GM12872 (cell line): ENCODE measurements around the gene NOM1.

Experiments
- TF ChIP-seq, protein P1 (sequence below): IDR thresholded peaks from 3 replicates; pipeline ENCODE4 v1.5.1; 2011; ENCODE audit warnings: low read depth, mild to moderate bottlenecking, low read length, moderate library complexity; ENCODE audit not compliant: insufficient read depth

Gene NOM1

DNA sequence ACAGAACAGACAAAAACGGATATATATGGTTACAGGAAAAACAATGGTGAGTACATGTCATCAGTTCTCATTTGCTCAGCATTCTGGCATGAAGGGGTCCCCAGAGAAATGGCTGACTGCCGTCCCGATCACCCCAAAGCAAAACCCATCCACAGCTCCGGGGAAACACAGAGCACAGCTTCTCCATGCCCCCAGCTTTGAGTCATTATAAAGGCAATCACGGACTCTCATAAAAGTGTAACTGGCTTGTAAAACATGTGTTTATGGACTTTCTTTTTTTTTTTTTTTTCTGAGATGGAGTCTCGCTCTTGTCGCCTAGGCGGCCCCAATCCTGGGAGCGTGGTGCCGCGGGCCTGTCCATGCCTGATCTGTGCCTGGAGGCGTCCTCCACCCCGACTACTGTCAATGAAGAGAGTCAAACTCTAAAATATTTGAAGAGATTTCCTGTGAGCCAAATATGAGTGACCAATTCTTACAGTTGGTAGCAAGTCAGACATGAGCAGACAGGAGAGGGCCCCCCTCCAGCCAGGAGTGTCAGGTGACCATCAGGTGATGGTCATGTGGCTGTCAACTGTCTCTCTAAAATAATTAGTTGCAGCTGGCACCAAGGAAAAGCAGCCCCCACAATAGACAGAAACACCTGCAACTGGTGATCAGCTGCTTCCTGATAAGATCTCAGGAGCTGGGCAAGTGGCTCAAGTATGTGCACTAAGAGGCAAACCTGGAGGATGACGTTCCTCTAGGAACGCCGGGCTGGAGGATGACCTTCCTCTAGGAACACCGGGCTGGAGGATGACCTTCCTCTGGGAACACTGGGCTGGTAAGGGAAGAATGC is 21.7 kb upstream of the NOM1 start:
- TF ChIP-seq, protein P1, sequence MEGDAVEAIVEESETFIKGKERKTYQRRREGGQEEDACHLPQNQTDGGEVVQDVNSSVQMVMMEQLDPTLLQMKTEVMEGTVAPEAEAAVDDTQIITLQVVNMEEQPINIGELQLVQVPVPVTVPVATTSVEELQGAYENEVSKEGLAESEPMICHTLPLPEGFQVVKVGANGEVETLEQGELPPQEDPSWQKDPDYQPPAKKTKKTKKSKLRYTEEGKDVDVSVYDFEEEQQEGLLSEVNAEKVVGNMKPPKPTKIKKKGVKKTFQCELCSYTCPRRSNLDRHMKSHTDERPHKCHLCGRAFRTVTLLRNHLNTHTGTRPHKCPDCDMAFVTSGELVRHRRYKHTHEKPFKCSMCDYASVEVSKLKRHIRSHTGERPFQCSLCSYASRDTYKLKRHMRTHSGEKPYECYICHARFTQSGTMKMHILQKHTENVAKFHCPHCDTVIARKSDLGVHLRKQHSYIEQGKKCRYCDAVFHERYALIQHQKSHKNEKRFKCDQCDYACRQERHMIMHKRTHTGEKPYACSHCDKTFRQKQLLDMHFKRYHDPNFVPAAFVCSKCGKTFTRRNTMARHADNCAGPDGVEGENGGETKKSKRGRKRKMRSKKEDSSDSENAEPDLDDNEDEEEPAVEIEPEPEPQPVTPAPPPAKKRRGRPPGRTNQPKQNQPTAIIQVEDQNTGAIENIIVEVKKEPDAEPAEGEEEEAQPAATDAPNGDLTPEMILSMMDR: no peak

DNA sequence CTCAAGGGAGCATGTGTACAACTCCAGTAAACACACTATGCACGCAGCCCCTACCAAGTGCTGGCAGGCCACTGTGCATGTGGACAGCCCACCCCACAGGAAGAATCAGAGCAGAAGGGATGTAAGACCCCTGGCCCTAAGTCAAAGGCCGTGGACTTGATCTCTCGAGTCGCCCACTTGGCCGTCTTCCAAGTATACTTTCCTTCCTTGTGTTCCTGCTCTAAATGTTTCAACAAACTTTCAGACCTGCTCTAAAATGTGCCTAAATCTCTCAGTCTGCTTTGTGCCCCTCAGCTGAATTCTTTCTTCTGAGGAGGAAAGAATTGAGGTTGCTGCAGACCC is 21.1 kb upstream of the NOM1 start:
- TF ChIP-seq, protein P1: no peak

DNA sequence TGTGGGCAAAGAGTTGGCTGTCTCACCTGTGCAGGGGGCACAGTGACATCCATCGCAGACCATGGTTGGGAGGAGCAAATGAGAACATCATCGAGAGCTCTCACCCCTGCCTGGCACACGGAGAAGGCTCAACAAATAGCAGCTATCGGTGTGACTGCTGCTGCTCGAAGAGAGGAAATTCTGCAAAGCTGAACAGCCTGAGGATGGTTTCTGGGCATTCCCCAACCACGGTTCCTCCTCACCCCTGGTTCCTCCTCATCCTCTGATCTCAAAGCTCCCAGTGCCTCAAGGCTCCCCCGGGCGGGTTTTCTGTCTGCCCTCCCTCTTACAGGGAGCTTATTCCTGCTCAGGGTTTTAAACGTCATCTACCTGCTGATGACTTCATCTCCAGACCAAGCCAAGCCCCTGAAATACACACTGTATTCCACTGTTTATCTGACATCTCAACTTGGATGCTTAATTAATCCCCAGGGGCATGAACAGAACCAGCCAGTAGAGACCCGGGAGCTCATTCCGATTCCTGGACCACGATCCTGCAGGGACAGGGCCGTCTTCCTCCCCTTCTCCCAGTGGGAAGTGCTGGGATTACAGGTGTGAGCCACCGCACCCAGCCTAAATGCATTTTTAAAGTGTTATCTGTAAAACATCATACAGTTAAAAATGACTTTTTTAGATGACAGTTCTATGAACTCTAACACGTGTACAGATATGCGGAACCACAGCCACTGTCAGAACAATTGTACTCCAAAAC is 19.5 kb upstream of the NOM1 start:
- TF ChIP-seq, protein P1: no peak

DNA sequence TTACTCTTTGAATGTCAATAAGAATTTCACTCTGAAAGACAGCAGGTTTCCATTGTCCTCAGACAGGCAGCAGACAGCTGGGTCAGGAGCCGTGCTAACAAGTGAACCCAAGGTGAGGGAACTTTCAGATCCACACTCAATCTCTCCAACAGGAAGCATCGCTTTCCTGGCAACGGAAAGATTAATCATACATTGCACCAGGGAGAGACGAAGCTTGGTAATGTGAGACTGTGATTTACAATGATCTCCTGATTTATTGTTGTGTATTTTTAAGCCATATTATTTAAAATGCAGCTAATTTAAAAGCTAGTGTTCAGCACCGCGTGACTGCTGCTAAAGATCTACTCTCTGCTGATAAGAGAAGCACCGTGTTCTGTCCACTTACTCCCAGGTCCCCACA is 17.5 kb upstream of the NOM1 start:
- TF ChIP-seq, protein P1: no peak

DNA sequence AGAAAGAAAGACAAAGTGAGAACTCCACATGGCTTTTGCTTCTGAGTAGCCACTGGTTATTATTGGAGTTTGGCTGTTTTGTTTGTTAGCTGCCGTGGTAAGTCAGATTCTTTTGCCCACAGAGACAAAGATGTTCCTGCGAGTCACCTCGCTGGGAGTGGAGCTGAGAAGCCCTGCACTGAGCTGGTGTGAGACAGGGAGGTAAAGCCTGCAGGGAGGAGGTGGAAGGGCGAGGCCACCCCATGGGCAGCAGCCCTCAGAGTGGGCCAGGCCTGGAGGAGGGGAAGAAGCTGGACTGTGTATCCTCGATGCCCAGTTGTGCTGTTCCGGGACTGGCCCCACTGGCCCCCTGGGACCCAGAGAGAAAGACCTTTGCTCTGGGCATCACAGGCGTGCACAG is 14.3 kb upstream of the NOM1 start:
- TF ChIP-seq, protein P1: no peak

DNA sequence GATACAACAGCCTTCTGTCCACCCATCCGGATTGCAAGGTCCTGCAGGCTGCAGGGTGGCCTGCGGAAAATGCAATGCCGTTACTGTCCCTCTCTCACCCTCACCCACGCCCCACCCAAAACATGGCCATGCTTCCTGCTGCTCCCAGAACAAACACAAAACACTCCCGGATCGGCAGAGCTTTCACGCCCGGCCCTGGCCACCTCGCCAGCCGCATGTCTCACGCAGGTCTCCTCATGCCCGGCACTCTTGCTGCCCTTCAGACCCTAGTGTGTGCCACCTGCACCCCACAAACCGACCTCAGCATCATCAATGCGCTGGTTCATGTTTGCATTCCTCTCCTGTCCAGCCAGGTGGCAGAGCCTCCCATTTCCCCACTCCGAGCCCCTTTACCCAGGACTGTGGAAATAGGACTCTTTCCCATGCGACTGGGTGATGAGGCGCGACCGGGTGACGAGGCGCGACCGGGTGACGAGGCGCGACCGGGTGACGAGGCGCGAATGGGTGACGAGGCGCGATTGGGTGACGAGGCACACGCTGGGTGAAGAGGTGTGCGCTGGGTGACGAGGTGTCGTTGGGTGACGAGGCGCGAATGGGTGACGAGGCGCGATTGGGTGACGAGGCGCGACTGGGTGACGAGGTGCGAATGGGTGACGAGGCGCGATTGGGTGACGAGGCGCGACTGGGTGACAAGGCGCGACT is 8.9 kb upstream of the NOM1 start:
- TF ChIP-seq, protein P1: no peak
